ENCODE results near the gene FRMPD2. TPM values are rescaled to one million over a fixed set of nuclear protein-coding genes. Genes with fewer than 3 reads are reported as not detected.

FRMPD2 gene
- total and polyA plus RNA-seq, 4 donors = 0.28 TPM; not detected in 3

DNA sequence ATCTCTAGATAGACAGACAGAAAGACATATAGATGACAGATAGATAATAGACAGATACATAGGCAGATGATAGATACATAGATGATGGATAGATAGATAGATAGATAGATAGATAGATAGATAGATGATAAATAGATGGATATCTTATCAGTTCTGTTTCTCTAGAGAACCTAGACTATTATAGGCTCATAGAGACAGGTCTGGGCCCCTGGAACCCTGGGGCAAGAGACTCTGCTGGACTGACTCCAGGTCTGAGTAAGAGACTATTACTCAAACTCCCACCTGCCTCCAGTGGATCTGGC is 58.3 kb downstream of the FRMPD2 start:
- H3K4me3 ChIP-seq (ENCODE audit: low read depth in 1 of 3, low read length in 3 of 3) = no peak overlapping the region
- H3K9ac ChIP-seq (ENCODE audit: low read depth in 1 of 2, low read length in 2 of 2) = no peak overlapping the region
- H3K27ac ChIP-seq (ENCODE audit: low read depth in 1 of 2, low read length in 2 of 2) = no peak overlapping the region
- no peak for DNase-seq (ENCODE audit: low spot score)
- no peaks in the 10 kb centered on the region for H3K27me3 ChIP-seq (ENCODE audit: control insufficient read depth in 4 of 4, insufficient read depth in 4 of 4, low read length in 3 of 4)
- H3K36me3 ChIP-seq (ENCODE audit: control insufficient read depth in 4 of 4, insufficient read depth in 3 of 4, low read depth in 1 of 4, low read length in 3 of 4) = no peaks in the 10 kb centered on the region
- TF ChIP-seq, protein P1, sequence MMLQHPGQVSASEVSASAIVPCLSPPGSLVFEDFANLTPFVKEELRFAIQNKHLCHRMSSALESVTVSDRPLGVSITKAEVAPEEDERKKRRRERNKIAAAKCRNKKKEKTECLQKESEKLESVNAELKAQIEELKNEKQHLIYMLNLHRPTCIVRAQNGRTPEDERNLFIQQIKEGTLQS (IDR thresholded peaks at IDR 0.05) = no peak
- no peak for TF ChIP-seq NR2F2 (IDR thresholded peaks at IDR 0.05)
- no peak for TF ChIP-seq RXRA (IDR thresholded peaks at IDR 0.05)
- no peak for TF ChIP-seq EGR1 (IDR thresholded peaks at IDR 0.05; ENCODE audit: low read depth in 2 of 2)
- TF ChIP-seq HNF4G (IDR thresholded peaks at IDR 0.05) = no peak
- no peak for TF ChIP-seq SP1 (IDR thresholded peaks at IDR 0.05)
- no peaks in the 10 kb centered on the region for H3K4me1 ChIP-seq (ENCODE audit: control insufficient read depth in 4 of 4, insufficient read depth in 4 of 4, low read length in 3 of 4)
- H3K9me3 ChIP-seq (ENCODE audit: control insufficient read depth in 4 of 4, low read length in 3 of 4) = no peaks in the 10 kb centered on the region

DNA sequence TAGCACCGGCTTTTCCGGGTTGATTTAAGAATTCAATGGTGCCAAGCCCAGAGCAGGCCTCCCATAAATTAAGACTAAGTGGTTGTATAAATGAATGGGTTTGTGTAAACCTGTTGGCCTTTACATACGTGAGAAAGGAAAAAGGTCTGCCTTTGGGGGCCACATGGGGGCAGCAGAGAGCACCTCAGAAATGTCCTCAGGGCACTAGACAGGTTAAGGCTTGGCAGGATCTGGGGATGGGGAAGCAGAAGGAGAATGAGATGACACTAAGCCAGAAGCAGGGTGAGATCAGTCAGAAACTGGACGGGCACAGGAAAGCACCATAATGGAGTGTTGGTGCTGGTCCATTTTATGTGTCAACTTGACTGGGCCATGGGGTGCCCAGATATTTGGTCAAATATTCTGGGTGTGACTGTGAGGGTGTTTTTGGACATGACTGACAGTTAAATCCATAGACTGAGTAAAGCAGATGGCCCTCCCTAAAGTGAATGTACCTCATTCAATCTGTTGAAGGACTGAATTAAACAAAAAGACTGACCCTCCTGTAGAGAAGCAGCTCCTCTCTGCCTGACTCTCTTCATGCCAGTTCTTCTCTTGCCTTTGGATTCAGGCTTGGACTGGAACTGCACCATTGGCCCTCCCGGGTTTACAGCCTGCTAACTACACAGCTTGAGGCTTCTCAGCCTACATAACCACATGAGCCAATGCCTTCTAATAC is 58.9 kb downstream of the FRMPD2 start:
- 71% methylated on average over 5 of the region's 5 CpGs for WGBS
- TF ChIP-seq, protein P2, sequence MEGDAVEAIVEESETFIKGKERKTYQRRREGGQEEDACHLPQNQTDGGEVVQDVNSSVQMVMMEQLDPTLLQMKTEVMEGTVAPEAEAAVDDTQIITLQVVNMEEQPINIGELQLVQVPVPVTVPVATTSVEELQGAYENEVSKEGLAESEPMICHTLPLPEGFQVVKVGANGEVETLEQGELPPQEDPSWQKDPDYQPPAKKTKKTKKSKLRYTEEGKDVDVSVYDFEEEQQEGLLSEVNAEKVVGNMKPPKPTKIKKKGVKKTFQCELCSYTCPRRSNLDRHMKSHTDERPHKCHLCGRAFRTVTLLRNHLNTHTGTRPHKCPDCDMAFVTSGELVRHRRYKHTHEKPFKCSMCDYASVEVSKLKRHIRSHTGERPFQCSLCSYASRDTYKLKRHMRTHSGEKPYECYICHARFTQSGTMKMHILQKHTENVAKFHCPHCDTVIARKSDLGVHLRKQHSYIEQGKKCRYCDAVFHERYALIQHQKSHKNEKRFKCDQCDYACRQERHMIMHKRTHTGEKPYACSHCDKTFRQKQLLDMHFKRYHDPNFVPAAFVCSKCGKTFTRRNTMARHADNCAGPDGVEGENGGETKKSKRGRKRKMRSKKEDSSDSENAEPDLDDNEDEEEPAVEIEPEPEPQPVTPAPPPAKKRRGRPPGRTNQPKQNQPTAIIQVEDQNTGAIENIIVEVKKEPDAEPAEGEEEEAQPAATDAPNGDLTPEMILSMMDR (IDR thresholded peaks at IDR 0.05; ENCODE audit: low read depth, low read length, missing input control) = peak; percentile 44
- no peak for TF ChIP-seq HNF4A (conservative IDR thresholded peaks at IDR 0.05)
- TF ChIP-seq RAD21 (IDR thresholded peaks at IDR 0.05) = peak; percentile 59 to 77
- Histone ChIP-seq H3K9ac (ENCODE audit: low read depth in 1 of 2, low read length in 2 of 2) (no peak overlapping the region), H3K27ac (ENCODE audit: low read depth in 1 of 2, low read length in 2 of 2) (no peak overlapping the region), H3K4me1 (ENCODE audit: control insufficient read depth in 4 of 4, insufficient read depth in 4 of 4, low read length in 3 of 4) (no peaks in the 10 kb centered on the region), H3K4me3 (ENCODE audit: low read depth in 1 of 3, low read length in 3 of 3) (no peak overlapping the region), H3K36me3 (ENCODE audit: control insufficient read depth in 4 of 4, insufficient read depth in 3 of 4, low read depth in 1 of 4, low read length in 3 of 4) (no peaks in the 10 kb centered on the region), H3K9me3 (ENCODE audit: control insufficient read depth in 4 of 4, low read length in 3 of 4) (no peaks in the 10 kb centered on the region), H3K27me3 (ENCODE audit: control insufficient read depth in 4 of 4, insufficient read depth in 4 of 4, low read length in 3 of 4) (no peaks in the 10 kb centered on the region)
- DNase-seq (ENCODE audit: low spot score) = peak; percentile 59

DNA sequence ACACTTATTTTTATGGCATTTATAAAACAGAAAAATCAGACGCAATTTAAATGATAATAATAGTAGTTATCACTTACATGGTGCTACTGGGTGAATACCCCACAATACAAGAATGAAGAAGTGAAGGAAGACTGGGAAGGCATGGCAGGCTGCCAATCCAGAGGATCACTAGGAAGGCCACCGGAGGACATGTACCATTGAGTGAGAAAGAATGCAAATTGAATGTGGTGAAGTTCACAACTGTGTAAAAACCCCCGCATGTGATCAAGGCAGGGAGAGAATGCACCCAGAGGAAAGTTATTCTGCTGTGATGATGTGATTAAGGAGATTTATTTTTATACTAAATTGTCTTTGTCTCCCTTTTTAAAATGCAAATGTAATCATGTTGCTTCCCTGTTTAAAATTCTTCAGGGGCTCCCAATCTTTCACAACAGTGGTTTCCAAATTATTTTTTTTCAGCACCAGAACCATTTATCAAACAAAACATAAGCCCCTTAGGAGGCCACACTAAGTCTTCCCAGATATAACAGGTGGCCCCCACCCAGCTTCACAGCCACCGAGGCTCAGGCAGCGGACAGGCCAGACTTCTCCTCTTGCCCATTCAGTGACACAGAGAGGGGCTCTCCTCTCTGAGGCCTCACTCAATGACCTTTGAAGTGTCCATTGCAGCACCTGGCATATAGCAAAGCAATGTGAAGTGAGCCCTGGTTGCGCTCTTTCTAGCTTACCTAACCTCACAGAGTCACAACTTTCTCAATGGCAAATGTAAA is 59.6 kb downstream of the FRMPD2 start:
- H3K27ac ChIP-seq (ENCODE audit: low read depth in 1 of 2, low read length in 2 of 2) = no peak overlapping the region
- no peaks in the 10 kb centered on the region for H3K9me3 ChIP-seq (ENCODE audit: control insufficient read depth in 4 of 4, low read length in 3 of 4)
- no peak overlapping the region for H3K4me3 ChIP-seq (ENCODE audit: low read depth in 1 of 3, low read length in 3 of 3)
- WGBS = 90% methylated on average over 6 of the region's 6 CpGs
- no peaks in the 10 kb centered on the region for H3K27me3 ChIP-seq (ENCODE audit: control insufficient read depth in 4 of 4, insufficient read depth in 4 of 4, low read length in 3 of 4)
- DNase-seq (ENCODE audit: low spot score) = no peak
- H3K36me3 ChIP-seq (ENCODE audit: control insufficient read depth in 4 of 4, insufficient read depth in 3 of 4, low read depth in 1 of 4, low read length in 3 of 4) = no peaks in the 10 kb centered on the region
- H3K4me1 ChIP-seq (ENCODE audit: control insufficient read depth in 4 of 4, insufficient read depth in 4 of 4, low read length in 3 of 4) = no peaks in the 10 kb centered on the region
- TF ChIP-seq, protein P3, sequence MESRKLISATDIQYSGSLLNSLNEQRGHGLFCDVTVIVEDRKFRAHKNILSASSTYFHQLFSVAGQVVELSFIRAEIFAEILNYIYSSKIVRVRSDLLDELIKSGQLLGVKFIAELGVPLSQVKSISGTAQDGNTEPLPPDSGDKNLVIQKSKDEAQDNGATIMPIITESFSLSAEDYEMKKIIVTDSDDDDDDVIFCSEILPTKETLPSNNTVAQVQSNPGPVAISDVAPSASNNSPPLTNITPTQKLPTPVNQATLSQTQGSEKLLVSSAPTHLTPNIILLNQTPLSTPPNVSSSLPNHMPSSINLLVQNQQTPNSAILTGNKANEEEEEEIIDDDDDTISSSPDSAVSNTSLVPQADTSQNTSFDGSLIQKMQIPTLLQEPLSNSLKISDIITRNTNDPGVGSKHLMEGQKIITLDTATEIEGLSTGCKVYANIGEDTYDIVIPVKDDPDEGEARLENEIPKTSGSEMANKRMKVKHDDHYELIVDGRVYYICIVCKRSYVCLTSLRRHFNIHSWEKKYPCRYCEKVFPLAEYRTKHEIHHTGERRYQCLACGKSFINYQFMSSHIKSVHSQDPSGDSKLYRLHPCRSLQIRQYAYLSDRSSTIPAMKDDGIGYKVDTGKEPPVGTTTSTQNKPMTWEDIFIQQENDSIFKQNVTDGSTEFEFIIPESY (IDR thresholded peaks at IDR 0.05) = no peak
- TF ChIP-seq HNF4G (IDR thresholded peaks at IDR 0.05) = no peak
- no peak overlapping the region for H3K9ac ChIP-seq (ENCODE audit: low read depth in 1 of 2, low read length in 2 of 2)
